NT2/D1 (cell line): ENCODE measurements around the gene TINCR.

Experiments
- YY1 ChIP-seq: IDR thresholded peaks from 2 replicates; pipeline ENCODE4 v1.6.1; 2011; ENCODE audit not compliant: insufficient read length, insufficient read depth
- ZNF274 ChIP-seq: IDR thresholded peaks from 2 replicates; pipeline ENCODE4 v1.6.1; 2011; ENCODE audit warnings: mild to moderate bottlenecking, low read depth, low read length

DNA sequence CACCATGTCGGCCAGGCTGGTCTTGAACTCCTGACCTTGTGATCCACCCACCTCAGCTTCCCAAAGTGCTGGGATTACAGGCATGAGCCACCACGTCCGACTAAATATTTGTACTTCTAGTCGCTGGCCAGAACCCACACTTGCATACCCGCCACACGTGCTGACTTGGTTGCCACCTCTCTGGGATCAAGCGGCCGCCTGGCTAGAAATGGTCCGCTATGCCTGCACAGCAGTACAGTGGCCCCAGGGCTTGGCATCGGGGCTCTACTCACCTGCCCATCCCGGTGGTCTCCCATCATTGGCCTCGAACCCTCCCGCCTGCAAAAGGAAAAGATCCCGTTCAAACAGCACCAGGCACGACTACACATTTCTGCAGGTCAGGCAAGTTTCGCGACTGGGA is 23.7 kb upstream of the TINCR start:
- TF ChIP-seq YY1: no peak
- TF ChIP-seq ZNF274: no peak
